MM.1S (cell line): Measurements from ENCODE around the gene FUCA1.
"Not testable (repeated sequence)": the region's sequence is repeated elsewhere in the genome, so short reads cannot be mapped to it uniquely, and the experiment has no call there.

Experiments used
- DNase-seq: peaks from one replicate; pipeline ENCODE4 v3.0.0-alpha.2; 2015
- H2AFZ ChIP-seq: fragments of 300-600 bp; sonication (generic); 2 replicates; pipeline ENCODE4 v1.6.0; 2016; ENCODE audit warnings: antibody characterized with exemption, low read length
- H3F3A ChIP-seq: fragments of 300-600 bp; sonication (generic); 2 replicates; pipeline ENCODE4 v1.6.1; 2016; ENCODE audit warnings: mild to moderate bottlenecking, antibody characterized with exemption, low read length, moderate library complexity, mixed read lengths; ENCODE audit not compliant: insufficient read depth
- H3K27ac ChIP-seq: fragments of 300-600 bp; sonication (generic); 2 replicates; pipeline ENCODE4 v1.5.1; 2016; ENCODE audit warnings: mild to moderate bottlenecking, low read length
- H3K27me3 ChIP-seq: fragments of 300-600 bp; sonication (generic); replicated peaks from 2 replicates; pipeline ENCODE4 v1.6.0; 2016; ENCODE audit warnings: low read length; ENCODE audit not compliant: insufficient read depth
- H3K36me3 ChIP-seq: fragments of 300-600 bp; sonication (generic); replicated peaks from 2 replicates; pipeline ENCODE4 v1.6.1; 2016; ENCODE audit warnings: mild to moderate bottlenecking, low read length, mixed read lengths; ENCODE audit not compliant: insufficient read depth
- H3K4me1 ChIP-seq: fragments of 300-600 bp; sonication (generic); 2 replicates; pipeline ENCODE4 v1.6.1; 2016; ENCODE audit warnings: low read length, mixed read lengths
- H3K4me2 ChIP-seq: fragments of 300-600 bp; sonication (generic); 2 replicates; pipeline ENCODE4 v1.6.0; 2016; ENCODE audit warnings: low read depth, low read length
- H3K4me3 ChIP-seq: fragments of 300-600 bp; sonication (generic); 2 replicates; pipeline ENCODE4 v1.5.1; 2016; ENCODE audit warnings: low read length, mixed read lengths
- H3K79me2 ChIP-seq: fragments of 300-600 bp; sonication (generic); 2 replicates; pipeline ENCODE4 v1.6.1; 2016; ENCODE audit warnings: mixed run types, low read length, mixed read lengths
- H3K9ac ChIP-seq: fragments of 300-600 bp; sonication (generic); 2 replicates; pipeline ENCODE4 v1.6.1; 2016; ENCODE audit warnings: low read length, mixed read lengths
- H3K9me2 ChIP-seq: fragments of 300-600 bp; sonication (generic); replicated peaks from 2 replicates; pipeline ENCODE4 v1.6.1; 2016; ENCODE audit warnings: mild to moderate bottlenecking, low read length, mixed read lengths; ENCODE audit not compliant: insufficient read depth
- H3K9me3 ChIP-seq: fragments of 300-600 bp; sonication (generic); replicated peaks from 2 replicates; pipeline ENCODE4 v1.6.1; 2016; ENCODE audit warnings: mild to moderate bottlenecking, low read length, mixed read lengths; ENCODE audit not compliant: insufficient read depth
- H4K20me1 ChIP-seq: fragments of 300-600 bp; sonication (generic); 2 replicates; pipeline ENCODE4 v1.6.1; 2016; ENCODE audit warnings: mild to moderate bottlenecking, low read length, moderate library complexity, mixed read lengths; ENCODE audit not compliant: insufficient read depth
- CTCF ChIP-seq: fragments of 300-600 bp; sonication (generic); IDR thresholded peaks from 2 replicates; pipeline ENCODE4 v1.5.1; 2016; ENCODE audit warnings: antibody characterized with exemption, low read length, mixed read lengths
- EZH2 ChIP-seq: fragments of 300-600 bp; sonication (generic); optimal IDR thresholded peaks from 2 replicates; pipeline ENCODE3; 2017; ENCODE audit warnings: low read depth, mild to moderate bottlenecking, antibody characterized with exemption, low read length, mixed read lengths
- EZH2phosphoT487 ChIP-seq: fragments of 300-600 bp; sonication (generic); IDR thresholded peaks from 2 replicates; pipeline ENCODE4 v1.6.1; 2018; ENCODE audit warnings: antibody characterized with exemption, low read length

The FUCA1 gene

GRCh38 chr1:23803674-23804073 lies 64.4 kb downstream of the FUCA1 start:
- no peak for TF ChIP-seq EZH2phosphoT487
- TF ChIP-seq CTCF: no peak
- TF ChIP-seq EZH2: no peak

GRCh38 chr1:23802809-23803342 lies 65.2 kb downstream of the FUCA1 start:
- H4K20me1 ChIP-seq, H3K9me2 ChIP-seq, H3K4me2 ChIP-seq, H3K79me2 ChIP-seq, H3K27me3 ChIP-seq, H3K36me3 ChIP-seq, H3K4me3 ChIP-seq, DNase-seq, H3K9me3 ChIP-seq, H3K27ac ChIP-seq, H2AFZ ChIP-seq, H3K9ac ChIP-seq: not testable (repeated sequence)
- H3K4me1 ChIP-seq: peaks cover 18% of the 10 kb centered on the region
- peaks cover 12% of the 10 kb centered on the region for H3F3A ChIP-seq

More at GRCh38 chr1:23803674-23804073, 64.4 kb downstream of the FUCA1 start:
- H3K4me2 ChIP-seq: no peak overlapping the region
- no peaks in the 10 kb centered on the region for H3K9me2 ChIP-seq
- no peak overlapping the region for H3K9ac ChIP-seq
- no peaks in the 10 kb centered on the region for H3K27me3 ChIP-seq
- peaks cover 18% of the 10 kb centered on the region for H3K4me1 ChIP-seq
- no peak for DNase-seq
- H3F3A ChIP-seq: peaks cover 12% of the 10 kb centered on the region
- no peak overlapping the region for H2AFZ ChIP-seq
- H4K20me1 ChIP-seq: no peaks in the 10 kb centered on the region
- no peak overlapping the region for H3K27ac ChIP-seq
- no peaks in the 10 kb centered on the region for H3K36me3 ChIP-seq
- no peaks in the 10 kb centered on the region for H3K9me3 ChIP-seq
- H3K79me2 ChIP-seq: no peaks in the 10 kb centered on the region
- no peak overlapping the region for H3K4me3 ChIP-seq

- Histone ChIP-seq H2AFZ (no peak overlapping the region), H3K4me3 (no peak overlapping the region), H3K27ac (no peak overlapping the region)
Observed at GRCh38 chr1:23801876-23802275, 66.2 kb downstream of the FUCA1 start.

More at GRCh38 chr1:23801876-23802275, 66.2 kb downstream of the FUCA1 start:
- no peaks in the 10 kb centered on the region for H3K9me2 ChIP-seq
- no peaks in the 10 kb centered on the region for H4K20me1 ChIP-seq
- no peak overlapping the region for H3K4me2 ChIP-seq
- no peaks in the 10 kb centered on the region for H3K36me3 ChIP-seq
- H3K4me1 ChIP-seq: peaks cover 18% of the 10 kb centered on the region
- no peaks in the 10 kb centered on the region for H3K79me2 ChIP-seq
- no peaks in the 10 kb centered on the region for H3K9me3 ChIP-seq
- peaks cover 12% of the 10 kb centered on the region for H3F3A ChIP-seq
- TF ChIP-seq EZH2phosphoT487 (no peak), CTCF (no peak), EZH2 (no peak)
- H3K27me3 ChIP-seq: no peaks in the 10 kb centered on the region
- H3K9ac ChIP-seq: no peak overlapping the region
- DNase-seq: no peak
